SH-SY5Y (cell line): ENCODE results near the gene P2RY8.

Source experiments
- GATA2 ChIP-seq: IDR thresholded peaks from 2 replicates; pipeline ENCODE4 v1.6.1; 2011; ENCODE audit warnings: mild to moderate bottlenecking, low read depth, low read length
- GATA3 ChIP-seq: IDR thresholded peaks from 2 replicates; pipeline ENCODE4 v1.6.1; 2011; ENCODE audit warnings: low read depth, mild to moderate bottlenecking, low read length, moderate library complexity

GRCh38 chrX:1525583-1526355, 11.2 kb downstream of the P2RY8 start:
- no peak for TF ChIP-seq GATA2
- TF ChIP-seq GATA3, result no peak
